Middle frontal gyrus (tissue), 1 donor: ENCODE results near the gene UBD.

Experiments
- DNase-seq: peaks from one replicate; pipeline ENCODE4 v3.0.0-alpha.2; 2015; ENCODE audit warnings: low spot score; ENCODE audit errors: extremely low spot score

The UBD gene

GRCh38 chr6:29524044-29524443 is 35.5 kb downstream of the UBD start:
- no peak for DNase-seq

GRCh38 chr6:29522227-29522626 is 37.3 kb downstream of the UBD start:
- DNase-seq, result no peak

GRCh38 chr6:29521006-29521680 is 38.4 kb downstream of the UBD start:
- DNase-seq, result no peak

- no peak for DNase-seq
Observed at GRCh38 chr6:29520232-29520631, 39.3 kb downstream of the UBD start.

GRCh38 chr6:29519291-29520010 is 40.1 kb downstream of the UBD start:
- DNase-seq, result no peak

DNA sequence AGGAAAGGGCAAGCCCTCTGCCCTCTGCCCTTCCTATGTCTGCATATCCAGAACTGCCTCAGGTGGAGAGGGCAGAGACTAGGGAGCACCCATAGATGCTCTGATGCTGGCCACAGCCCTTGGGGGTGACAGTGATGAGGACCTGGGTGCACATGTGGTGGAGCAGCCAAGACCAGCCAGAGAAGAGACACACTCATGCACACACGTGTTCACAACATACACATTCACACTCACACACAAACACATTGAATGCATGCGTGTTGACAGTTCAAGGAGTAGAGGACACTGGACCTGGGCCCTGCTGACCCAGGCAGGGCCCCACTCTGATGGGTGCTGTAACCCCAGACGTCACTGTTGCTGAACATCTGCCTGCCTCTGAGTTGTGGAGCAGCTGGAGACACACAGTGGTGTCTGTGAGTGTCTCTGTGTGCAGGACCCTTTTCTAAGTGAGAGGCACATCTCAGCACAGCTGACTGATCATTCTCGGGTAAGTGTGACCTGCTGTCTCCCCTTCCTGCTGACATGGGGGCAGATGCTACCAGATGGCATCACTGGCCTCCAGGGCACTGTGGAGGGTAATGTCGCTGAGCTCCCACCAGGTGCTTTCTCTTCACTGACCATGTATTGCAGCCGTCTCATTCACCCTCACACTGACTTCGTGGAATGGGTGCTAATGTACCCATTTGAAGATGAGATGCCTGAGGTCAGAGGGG is 41.6 kb downstream of the UBD start:
- no peak for DNase-seq

DNA sequence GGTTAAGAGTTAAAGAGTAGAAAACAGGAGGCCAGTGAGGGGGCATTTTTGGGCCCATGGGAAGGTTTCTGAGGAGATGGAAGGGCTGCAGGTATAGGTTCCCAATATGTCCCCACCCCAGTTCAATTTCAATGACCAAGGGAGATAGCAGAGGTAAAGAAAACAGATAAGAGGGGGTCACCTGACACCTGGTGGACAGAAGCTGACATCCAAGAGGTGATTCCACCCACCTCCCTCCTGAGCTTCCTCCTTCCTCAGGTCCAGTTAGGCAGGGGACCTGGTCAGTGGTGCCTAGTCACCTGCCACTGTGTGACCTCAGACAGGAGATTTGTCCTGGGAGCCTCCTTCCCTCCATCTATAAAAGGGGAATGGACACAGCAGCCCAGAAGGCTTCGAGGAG is 42.3 kb downstream of the UBD start:
- DNase-seq, result no peak

DNA sequence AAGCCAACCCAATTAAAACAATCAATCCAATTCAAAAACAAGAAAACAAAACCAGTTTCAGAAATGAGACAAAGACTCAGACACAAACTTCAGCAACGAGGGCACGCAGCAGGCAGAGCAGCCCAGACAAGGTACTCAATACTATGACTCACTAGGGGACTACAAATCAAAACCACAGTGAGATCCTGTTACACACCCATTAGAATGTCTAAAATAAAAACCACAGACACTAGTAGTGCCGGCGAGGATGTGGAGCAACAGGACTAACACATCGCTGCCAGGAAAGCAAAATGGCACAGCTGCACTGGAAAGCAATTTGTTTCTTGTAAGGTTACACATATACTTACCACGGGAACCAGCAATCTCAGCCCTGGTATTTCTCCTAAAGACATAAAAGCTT is 43.4 kb downstream of the UBD start:
- no peak for DNase-seq

GRCh38 chr6:29510746-29511300 is 48.7 kb downstream of the UBD start:
- DNase-seq, result no peak

GRCh38 chr6:29510202-29510601 is 49.3 kb downstream of the UBD start:
- no peak for DNase-seq

DNA sequence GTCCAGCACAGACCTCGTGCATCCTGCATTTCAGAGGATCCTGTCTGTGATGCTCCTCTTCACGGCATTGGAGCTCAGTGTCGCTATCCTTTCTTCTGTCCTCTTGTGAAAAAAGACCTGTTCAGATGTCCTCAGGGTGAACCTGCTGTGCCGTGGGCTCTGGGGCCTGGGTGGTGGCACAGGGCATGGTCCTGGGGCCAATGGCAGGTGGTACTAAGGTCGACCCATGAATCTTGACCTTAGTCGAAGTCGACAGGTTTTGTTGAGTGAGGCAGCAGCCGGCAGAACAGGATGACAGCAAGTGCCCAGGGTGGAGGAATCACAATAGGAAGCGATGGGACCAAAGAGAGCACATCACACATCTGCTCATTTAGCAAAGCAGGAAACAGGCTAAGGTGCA is 49.8 kb downstream of the UBD start:
- no peak for DNase-seq

- no peak for DNase-seq
Observed at GRCh38 chr6:29509239-29509638, 50.3 kb downstream of the UBD start.

- no peak for DNase-seq
Observed at GRCh38 chr6:29507319-29507718, 52.2 kb downstream of the UBD start.

- DNase-seq, result no peak
Observed at GRCh38 chr6:29506446-29507067, 53.0 kb downstream of the UBD start.

DNA sequence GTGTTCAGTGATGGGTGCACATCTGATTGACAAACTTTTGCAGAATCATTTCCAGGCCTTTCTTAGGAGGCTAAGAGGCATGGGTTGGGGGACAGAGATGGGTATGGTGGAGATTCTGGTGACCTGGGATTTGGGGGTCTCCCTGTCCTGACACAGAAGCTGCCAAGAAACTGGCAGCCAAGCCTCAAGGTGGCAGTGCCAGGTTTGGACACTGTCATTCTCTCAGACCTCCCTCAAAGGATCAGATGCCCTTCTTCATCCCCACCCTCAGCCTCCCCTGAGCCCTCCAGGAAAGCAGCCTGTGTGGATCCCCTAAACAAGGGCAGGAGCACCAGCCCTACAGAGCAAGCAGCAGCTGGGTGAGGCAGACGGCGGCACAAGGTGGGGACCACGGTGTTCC is 53.7 kb downstream of the UBD start:
- DNase-seq, result no peak
